Neural cell (in vitro differentiated cells): ENCODE measurements around the gene PLEKHA1. TPM values are rescaled to one million over a fixed set of nuclear protein-coding genes. Genes with fewer than 3 reads are reported as not detected.

ENCODE experiments used
- H2AFZ ChIP-seq: fragments of 200-600, 300-800 bp; sonication (generic), shearing (Covaris generic); 2 replicates; pipeline ENCODE4 v1.6.0; 2014; ENCODE audit warnings: low read depth, mild to moderate bottlenecking, antibody characterized with exemption, low read length, moderate library complexity
- H3F3A ChIP-seq: fragments of 200-600 bp; shearing (Covaris generic); 2 replicates; pipeline ENCODE4 v1.6.1; 2016; ENCODE audit warnings: mild to moderate bottlenecking, moderate library complexity, mixed read lengths, antibody characterized with exemption, low read length; ENCODE audit not compliant: insufficient read depth, poor library complexity, severe bottlenecking
- H3K27ac ChIP-seq: fragments of 200-600, 300-800 bp; sonication (generic), shearing (Covaris generic); 2 replicates; pipeline ENCODE4 v1.5.1; 2014; ENCODE audit warnings: mild to moderate bottlenecking, low read length, moderate library complexity
- H3K27me3 ChIP-seq: fragments of 300-800, 200-600 bp; sonication (generic), shearing (Covaris generic); 2 replicates; pipeline ENCODE4 v1.6.0; 2014; ENCODE audit warnings: mild to moderate bottlenecking, low read depth, low read length, moderate library complexity; ENCODE audit not compliant: insufficient read depth
- H3K36me3 ChIP-seq: fragments of 300-800, 200-600 bp; sonication (generic), shearing (Covaris generic); 2 replicates; pipeline ENCODE4 v1.5.1; 2014; ENCODE audit warnings: mild to moderate bottlenecking, antibody characterized with exemption, low read length, moderate library complexity; ENCODE audit not compliant: insufficient read depth
- H3K4me2 ChIP-seq: fragments of 300-800, 200-600 bp; sonication (generic), shearing (Covaris generic); 2 replicates; pipeline ENCODE4 v1.6.0; 2014; ENCODE audit warnings: mild to moderate bottlenecking, low read length
- H3K4me3 ChIP-seq: fragments of 300-800, 200-600 bp; sonication (generic), shearing (Covaris generic); 2 replicates; pipeline ENCODE4 v1.5.1; 2014; ENCODE audit warnings: mild to moderate bottlenecking, low read length, moderate library complexity
- H3K79me2 ChIP-seq: fragments of 200-600 bp; shearing (Covaris generic); replicated peaks from 2 replicates; pipeline ENCODE4 v1.6.0; 2014; ENCODE audit warnings: mild to moderate bottlenecking, low read length, moderate library complexity; ENCODE audit not compliant: insufficient read depth
- H3K9ac ChIP-seq: fragments of 300-800, 200-600 bp; sonication (generic), shearing (Covaris generic); 2 replicates; pipeline ENCODE4 v1.6.1; 2016; ENCODE audit warnings: mild to moderate bottlenecking, low read length, mixed read lengths
- H3K9me2 ChIP-seq: fragments of 200-600 bp; shearing (Covaris generic); 2 replicates; pipeline ENCODE4 v1.6.1; 2016; ENCODE audit warnings: mild to moderate bottlenecking, low read length, mixed read lengths; ENCODE audit not compliant: insufficient read depth
- H3K9me3 ChIP-seq: fragments of 200-600, 300-800 bp; sonication (generic), shearing (Covaris generic); 2 replicates; pipeline ENCODE4 v1.6.1; 2016; ENCODE audit warnings: mild to moderate bottlenecking, mixed run types, low read length, moderate library complexity, mixed read lengths
- H4K20me1 ChIP-seq: fragments of 200-600 bp; shearing (Covaris generic); 2 replicates; pipeline ENCODE4 v1.6.1; 2016; ENCODE audit warnings: mild to moderate bottlenecking, mixed run types; ENCODE audit not compliant: insufficient read depth
- EP300 ChIP-seq: fragments of 450-650 bp; conservative IDR thresholded peaks from 2 replicates; pipeline ENCODE4 v1.6.1; 2014; ENCODE audit warnings: antibody characterized with exemption, mild to moderate bottlenecking, moderate library complexity; ENCODE audit not compliant: poor library complexity, severe bottlenecking
- EZH2 ChIP-seq: fragments of 200-600, 300-800 bp; shearing (Covaris generic), sonication (generic); IDR thresholded peaks from 2 replicates; pipeline ENCODE4 v1.6.1; 2014; ENCODE audit warnings: antibody characterized with exemption, low read length, borderline replicate concordance, mild to moderate bottlenecking; ENCODE audit not compliant: insufficient read depth, poor library complexity, severe bottlenecking
- MXI1 ChIP-seq: fragments of 450-650 bp; conservative IDR thresholded peaks from 2 replicates; pipeline ENCODE4 v1.6.1; 2014; ENCODE audit warnings: antibody characterized with exemption, mild to moderate bottlenecking; ENCODE audit not compliant: poor library complexity, severe bottlenecking
- POLR2AphosphoS5 ChIP-seq: IDR thresholded peaks from 2 replicates; pipeline ENCODE4 v1.6.1; 2012
- RAD21 ChIP-seq: fragments of 450-650 bp; conservative IDR thresholded peaks from 2 replicates; pipeline ENCODE4 v1.6.1; 2014; ENCODE audit warnings: antibody characterized with exemption, mild to moderate bottlenecking, moderate library complexity
- SMC3 ChIP-seq: fragments of 450-650 bp; conservative IDR thresholded peaks from 2 replicates; pipeline ENCODE4 v1.6.1; 2014; ENCODE audit warnings: antibody characterized with exemption, mild to moderate bottlenecking, moderate library complexity; ENCODE audit not compliant: poor library complexity
- TAF1 ChIP-seq: IDR thresholded peaks from 2 replicates; pipeline ENCODE4 v1.6.1; 2012; ENCODE audit warnings: low read depth
- polyA plus RNA-seq: library from polyadenylated mRNA; depleted of rRNA; stranded (reverse); fragments of >200 nt; gene quantifications from 2 replicates; pipeline ENCODE4 v1.2.3, GENCODE V29; 2014
- TF ChIP-seq, protein P1 (sequence below): fragments of 450-650 bp; IDR thresholded peaks from 2 replicates; pipeline ENCODE4 v1.5.1; 2014; ENCODE audit warnings: antibody characterized with exemption, mild to moderate bottlenecking, moderate library complexity; ENCODE audit not compliant: poor library complexity, severe bottlenecking
- TF ChIP-seq, protein P2 (sequence below): IDR thresholded peaks from 2 replicates; pipeline ENCODE4 v1.6.1; 2012; ENCODE audit warnings: borderline replicate concordance

PLEKHA1 gene
- polyA plus RNA-seq, 1 donor from 2014 or later: 91.9 TPM

DNA sequence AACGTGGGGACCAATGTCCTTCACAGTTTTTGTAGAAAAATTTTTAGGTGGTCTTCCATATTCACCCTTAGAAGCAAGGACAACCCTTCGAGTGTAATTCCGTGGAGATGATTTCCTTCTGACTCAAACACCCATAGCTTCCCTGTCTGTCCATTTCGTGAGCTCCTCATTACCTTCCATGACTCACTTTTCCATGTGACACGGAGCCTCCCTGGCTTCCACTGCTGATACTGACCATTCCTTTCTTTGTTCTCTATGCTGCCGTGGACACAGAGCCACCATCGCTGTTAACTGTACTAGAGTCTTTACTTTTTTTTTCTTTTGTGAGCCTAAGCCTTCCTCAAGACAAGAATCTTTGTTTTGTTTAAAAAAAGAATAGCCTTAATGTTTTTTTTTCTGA lies 67.5 kb downstream of the PLEKHA1 start:
- Histone ChIP-seq H2AFZ (no peak overlapping the region), H3K9me3 (peaks cover 5% of the 10 kb centered on the region), H3K9me2 (no peaks in the 10 kb centered on the region), H3K79me2 (no peaks in the 10 kb centered on the region), H3F3A (no peaks in the 10 kb centered on the region), H3K27me3 (no peaks in the 10 kb centered on the region), H3K36me3 (no peaks in the 10 kb centered on the region), H3K4me2 (no peak overlapping the region), H3K4me3 (no peak overlapping the region), H4K20me1 (no peaks in the 10 kb centered on the region), H3K9ac (no peak overlapping the region), H3K27ac (no peak overlapping the region)
- TF ChIP-seq, protein P1, sequence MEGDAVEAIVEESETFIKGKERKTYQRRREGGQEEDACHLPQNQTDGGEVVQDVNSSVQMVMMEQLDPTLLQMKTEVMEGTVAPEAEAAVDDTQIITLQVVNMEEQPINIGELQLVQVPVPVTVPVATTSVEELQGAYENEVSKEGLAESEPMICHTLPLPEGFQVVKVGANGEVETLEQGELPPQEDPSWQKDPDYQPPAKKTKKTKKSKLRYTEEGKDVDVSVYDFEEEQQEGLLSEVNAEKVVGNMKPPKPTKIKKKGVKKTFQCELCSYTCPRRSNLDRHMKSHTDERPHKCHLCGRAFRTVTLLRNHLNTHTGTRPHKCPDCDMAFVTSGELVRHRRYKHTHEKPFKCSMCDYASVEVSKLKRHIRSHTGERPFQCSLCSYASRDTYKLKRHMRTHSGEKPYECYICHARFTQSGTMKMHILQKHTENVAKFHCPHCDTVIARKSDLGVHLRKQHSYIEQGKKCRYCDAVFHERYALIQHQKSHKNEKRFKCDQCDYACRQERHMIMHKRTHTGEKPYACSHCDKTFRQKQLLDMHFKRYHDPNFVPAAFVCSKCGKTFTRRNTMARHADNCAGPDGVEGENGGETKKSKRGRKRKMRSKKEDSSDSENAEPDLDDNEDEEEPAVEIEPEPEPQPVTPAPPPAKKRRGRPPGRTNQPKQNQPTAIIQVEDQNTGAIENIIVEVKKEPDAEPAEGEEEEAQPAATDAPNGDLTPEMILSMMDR: no peak
- no peak for TF ChIP-seq MXI1
- no peak for TF ChIP-seq EP300
- no peak for TF ChIP-seq POLR2AphosphoS5
- no peak for TF ChIP-seq RAD21
- TF ChIP-seq TAF1: no peak
- TF ChIP-seq, protein P2, sequence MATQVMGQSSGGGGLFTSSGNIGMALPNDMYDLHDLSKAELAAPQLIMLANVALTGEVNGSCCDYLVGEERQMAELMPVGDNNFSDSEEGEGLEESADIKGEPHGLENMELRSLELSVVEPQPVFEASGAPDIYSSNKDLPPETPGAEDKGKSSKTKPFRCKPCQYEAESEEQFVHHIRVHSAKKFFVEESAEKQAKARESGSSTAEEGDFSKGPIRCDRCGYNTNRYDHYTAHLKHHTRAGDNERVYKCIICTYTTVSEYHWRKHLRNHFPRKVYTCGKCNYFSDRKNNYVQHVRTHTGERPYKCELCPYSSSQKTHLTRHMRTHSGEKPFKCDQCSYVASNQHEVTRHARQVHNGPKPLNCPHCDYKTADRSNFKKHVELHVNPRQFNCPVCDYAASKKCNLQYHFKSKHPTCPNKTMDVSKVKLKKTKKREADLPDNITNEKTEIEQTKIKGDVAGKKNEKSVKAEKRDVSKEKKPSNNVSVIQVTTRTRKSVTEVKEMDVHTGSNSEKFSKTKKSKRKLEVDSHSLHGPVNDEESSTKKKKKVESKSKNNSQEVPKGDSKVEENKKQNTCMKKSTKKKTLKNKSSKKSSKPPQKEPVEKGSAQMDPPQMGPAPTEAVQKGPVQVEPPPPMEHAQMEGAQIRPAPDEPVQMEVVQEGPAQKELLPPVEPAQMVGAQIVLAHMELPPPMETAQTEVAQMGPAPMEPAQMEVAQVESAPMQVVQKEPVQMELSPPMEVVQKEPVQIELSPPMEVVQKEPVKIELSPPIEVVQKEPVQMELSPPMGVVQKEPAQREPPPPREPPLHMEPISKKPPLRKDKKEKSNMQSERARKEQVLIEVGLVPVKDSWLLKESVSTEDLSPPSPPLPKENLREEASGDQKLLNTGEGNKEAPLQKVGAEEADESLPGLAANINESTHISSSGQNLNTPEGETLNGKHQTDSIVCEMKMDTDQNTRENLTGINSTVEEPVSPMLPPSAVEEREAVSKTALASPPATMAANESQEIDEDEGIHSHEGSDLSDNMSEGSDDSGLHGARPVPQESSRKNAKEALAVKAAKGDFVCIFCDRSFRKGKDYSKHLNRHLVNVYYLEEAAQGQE: no peak
- no peak for TF ChIP-seq EZH2
- TF ChIP-seq SMC3: no peak

DNA sequence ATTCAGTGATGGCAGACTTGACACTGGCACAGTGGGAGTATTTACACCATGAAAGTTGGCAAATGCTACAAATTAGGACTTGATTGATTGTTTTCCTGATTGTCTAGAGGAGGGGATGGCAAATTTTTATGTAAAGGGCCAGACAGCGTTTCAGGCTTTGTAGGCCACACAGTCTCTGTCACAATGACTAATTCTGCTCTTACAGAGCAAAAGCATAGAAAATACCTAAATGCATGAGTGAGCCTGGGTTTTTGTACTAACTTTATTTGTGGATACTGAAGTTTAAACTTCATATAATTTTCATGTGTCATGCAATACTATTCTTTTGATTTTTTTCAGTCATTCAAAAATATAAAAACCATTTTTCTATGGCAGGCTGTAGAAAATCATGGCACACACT lies 71.0 kb downstream of the PLEKHA1 start:
- H3K27ac ChIP-seq: no peak overlapping the region
- no peak for TF ChIP-seq POLR2AphosphoS5
- TF ChIP-seq, protein P2: no peak
- no peak for TF ChIP-seq EP300
- TF ChIP-seq, protein P1: no peak
- TF ChIP-seq MXI1: no peak
- TF ChIP-seq SMC3: no peak
- no peak for TF ChIP-seq RAD21
- TF ChIP-seq TAF1: no peak
- no peak for TF ChIP-seq EZH2
- peaks cover 1% of the 10 kb centered on the region for H3K9me3 ChIP-seq
- H3K9ac ChIP-seq: no peak overlapping the region
- no peaks in the 10 kb centered on the region for H3K79me2 ChIP-seq
- H3F3A ChIP-seq: no peaks in the 10 kb centered on the region
- H3K36me3 ChIP-seq: no peaks in the 10 kb centered on the region
- no peak overlapping the region for H3K4me3 ChIP-seq
- H3K9me2 ChIP-seq: no peaks in the 10 kb centered on the region
- no peaks in the 10 kb centered on the region for H3K27me3 ChIP-seq
- H4K20me1 ChIP-seq: no peaks in the 10 kb centered on the region
- no peak overlapping the region for H3K4me2 ChIP-seq
- H2AFZ ChIP-seq: no peak overlapping the region
